ACC112 (cell line): ENCODE results near the gene PTPRN2.

Source experiments
- H2AFZ ChIP-seq: fragments of 200-600 bp; sonication (generic); one replicate; pipeline ENCODE4 v1.6.0; 2017; ENCODE audit warnings: antibody characterized with exemption, low read length; ENCODE audit not compliant: unreplicated experiment
- H3K27ac ChIP-seq: fragments of 200-600 bp; sonication (generic); 2 replicates; pipeline ENCODE4 v1.5.1; 2014; ENCODE audit warnings: low read depth, mild to moderate bottlenecking, antibody characterized with exemption, low read length, moderate library complexity
- H3K27me3 ChIP-seq: fragments of 200-600 bp; sonication (generic); 2 replicates; pipeline ENCODE4 v1.6.1; 2014; ENCODE audit warnings: mild to moderate bottlenecking, antibody characterized with exemption, low read length, moderate library complexity, mixed read lengths; ENCODE audit not compliant: insufficient read depth
- H3K36me3 ChIP-seq: fragments of 200-600 bp; sonication (generic); 2 replicates; pipeline ENCODE4 v1.6.1; 2016; ENCODE audit warnings: mild to moderate bottlenecking, antibody characterized with exemption, low read length, moderate library complexity, mixed read lengths; ENCODE audit not compliant: insufficient read depth
- H3K4me1 ChIP-seq: fragments of 200-600 bp; sonication (generic); one replicate; pipeline ENCODE4 v1.6.1; 2016; ENCODE audit warnings: low read length, mixed read lengths; ENCODE audit not compliant: insufficient read depth, unreplicated experiment, control insufficient read depth
- H3K4me3 ChIP-seq: fragments of 200-600 bp; sonication (generic); 2 replicates; pipeline ENCODE4 v1.5.1; 2014; ENCODE audit warnings: mild to moderate bottlenecking, low read depth, low read length
- H3K79me2 ChIP-seq: fragments of 200-600 bp; sonication (generic); one replicate; pipeline ENCODE4 v1.6.0; 2016; ENCODE audit warnings: low read length; ENCODE audit not compliant: control insufficient read depth, unreplicated experiment, insufficient read depth

The PTPRN2 gene

DNA sequence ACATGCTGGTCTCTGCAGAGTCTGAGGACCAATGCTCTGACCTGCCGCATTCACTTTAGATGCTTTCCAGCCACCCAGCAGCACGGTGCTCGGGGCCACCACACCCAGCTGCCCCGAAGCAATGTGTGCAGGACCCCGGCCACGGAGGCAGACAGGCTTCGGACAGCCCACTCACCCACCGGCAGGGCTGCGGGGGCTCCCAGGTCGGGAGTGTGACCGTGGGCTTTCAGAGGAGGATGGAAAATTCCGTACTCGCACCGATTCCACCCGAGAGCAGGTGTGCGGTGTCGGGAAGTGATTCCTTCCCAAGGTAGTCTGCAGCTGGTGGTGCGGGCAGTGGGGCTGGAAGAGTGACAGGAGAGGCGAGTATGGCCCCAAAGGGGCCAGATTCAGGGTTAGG is 1059.9 kb downstream of the PTPRN2 start:
- no peak overlapping the region for H3K4me3 ChIP-seq
- H3K27me3 ChIP-seq: no peaks in the 10 kb centered on the region
- H2AFZ ChIP-seq: no peak overlapping the region

DNA sequence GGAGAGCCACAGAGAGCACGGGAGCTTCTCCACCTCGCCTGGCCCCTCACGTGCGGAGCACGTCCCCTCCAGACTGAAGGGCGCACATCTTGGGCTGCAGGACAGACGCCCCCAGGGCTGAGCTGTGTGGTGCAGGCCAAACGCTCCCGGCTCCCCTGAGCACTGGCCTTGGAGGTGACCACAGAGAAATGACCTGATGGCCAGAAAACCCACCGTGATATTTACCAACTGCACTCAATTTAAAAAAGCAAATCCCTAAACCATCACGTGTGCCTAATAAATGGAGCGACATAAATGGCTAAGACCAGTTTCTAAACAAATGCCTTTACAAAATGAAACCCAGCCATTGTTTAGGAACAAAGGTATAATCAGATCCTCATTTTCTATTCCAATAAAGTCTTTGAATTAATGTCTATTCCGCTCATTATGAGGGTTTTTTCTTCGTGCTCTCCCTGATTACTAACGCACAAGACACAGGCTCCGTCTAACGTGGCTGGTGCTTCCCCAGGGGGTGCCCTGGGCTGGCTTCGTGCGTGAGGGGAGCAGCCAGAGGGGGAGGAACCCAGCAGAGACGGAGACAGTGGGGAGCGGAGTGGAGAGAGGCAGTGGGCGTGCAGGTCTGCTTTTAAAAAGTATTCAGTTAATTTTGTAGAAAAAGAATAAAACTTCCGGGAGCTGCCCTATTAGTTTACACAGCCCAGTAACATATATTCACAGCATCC is 1060.5 kb downstream of the PTPRN2 start:
- no peaks in the 10 kb centered on the region for H3K27me3 ChIP-seq
- H2AFZ ChIP-seq: no peak overlapping the region
- H3K79me2 ChIP-seq: no peaks in the 10 kb centered on the region
- no peaks in the 10 kb centered on the region for H3K36me3 ChIP-seq
- no peak overlapping the region for H3K27ac ChIP-seq
- no peak overlapping the region for H3K4me3 ChIP-seq
- H3K4me1 ChIP-seq: no peaks in the 10 kb centered on the region

More for the DNA sequence above, 1059.9 kb downstream of the PTPRN2 start:
- H3K4me1 ChIP-seq: no peaks in the 10 kb centered on the region
- H3K79me2 ChIP-seq: no peaks in the 10 kb centered on the region
- H3K27ac ChIP-seq: no peak overlapping the region
- no peaks in the 10 kb centered on the region for H3K36me3 ChIP-seq

GRCh38 chr7:157526005-157526912 is 1061.4 kb downstream of the PTPRN2 start:
- Histone ChIP-seq H3K36me3 (no peaks in the 10 kb centered on the region), H3K79me2 (no peaks in the 10 kb centered on the region), H3K27me3 (no peaks in the 10 kb centered on the region), H3K4me3 (no peak overlapping the region), H3K4me1 (no peaks in the 10 kb centered on the region), H3K27ac (no peak overlapping the region), H2AFZ (no peak overlapping the region)

DNA sequence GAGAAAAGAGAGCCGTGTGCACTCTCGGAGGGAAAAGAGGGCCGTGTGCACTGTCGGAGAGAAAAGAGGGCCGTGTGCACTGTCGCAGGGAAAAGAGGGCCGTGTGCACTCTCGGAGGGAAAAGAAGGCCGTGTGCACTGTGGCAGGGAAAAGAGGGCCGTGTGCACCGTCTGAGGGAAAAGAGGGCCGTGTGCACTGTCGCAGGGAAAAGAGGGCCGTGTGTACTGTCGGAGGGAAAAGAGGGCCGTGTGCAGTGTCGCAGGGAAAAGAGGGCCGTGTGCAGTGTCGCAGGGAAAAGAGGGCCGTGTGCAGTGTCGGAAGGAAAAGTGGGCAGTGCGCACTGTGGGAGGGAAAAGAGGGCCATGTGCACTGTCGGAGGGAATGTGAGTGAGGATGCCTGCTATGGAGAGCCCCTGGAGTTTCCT is 1062.1 kb downstream of the PTPRN2 start:
- Histone ChIP-seq H3K4me3 (no peak overlapping the region), H3K36me3 (no peaks in the 10 kb centered on the region), H3K27ac (no peak overlapping the region), H3K79me2 (no peaks in the 10 kb centered on the region), H3K4me1 (no peaks in the 10 kb centered on the region), H2AFZ (no peak overlapping the region), H3K27me3 (no peaks in the 10 kb centered on the region)

DNA sequence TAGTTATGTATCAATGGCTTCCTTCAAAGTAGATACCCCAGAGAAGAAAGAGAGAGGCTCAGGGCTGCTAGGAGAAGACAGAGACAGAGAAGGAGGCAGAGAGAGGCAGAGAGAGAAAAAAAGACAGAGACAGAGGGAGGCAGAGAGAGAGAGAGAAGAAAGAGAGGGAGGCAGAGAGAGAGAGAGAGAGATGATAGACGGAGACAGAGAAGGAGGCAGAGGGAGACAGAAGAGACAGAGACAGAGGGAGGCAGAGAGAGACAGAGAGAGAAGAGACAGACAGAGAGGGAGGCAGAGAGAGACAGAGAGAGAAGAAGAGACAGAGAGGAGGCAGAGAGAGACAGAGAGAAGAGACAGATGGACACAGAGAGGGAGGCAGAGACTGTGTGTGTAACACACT is 1062.9 kb downstream of the PTPRN2 start:
- Histone ChIP-seq H3K27me3 (no peaks in the 10 kb centered on the region), H2AFZ (no peak overlapping the region), H3K79me2 (no peaks in the 10 kb centered on the region), H3K27ac (no peak overlapping the region), H3K36me3 (no peaks in the 10 kb centered on the region), H3K4me3 (no peak overlapping the region), H3K4me1 (no peaks in the 10 kb centered on the region)

- Histone ChIP-seq H3K4me1 (no peaks in the 10 kb centered on the region), H2AFZ (no peak overlapping the region), H3K27ac (no peak overlapping the region), H3K79me2 (no peaks in the 10 kb centered on the region), H3K4me3 (no peak overlapping the region), H3K36me3 (no peaks in the 10 kb centered on the region), H3K27me3 (no peaks in the 10 kb centered on the region)
Measured at GRCh38 chr7:157523766-157524421, 1063.7 kb downstream of the PTPRN2 start.

DNA sequence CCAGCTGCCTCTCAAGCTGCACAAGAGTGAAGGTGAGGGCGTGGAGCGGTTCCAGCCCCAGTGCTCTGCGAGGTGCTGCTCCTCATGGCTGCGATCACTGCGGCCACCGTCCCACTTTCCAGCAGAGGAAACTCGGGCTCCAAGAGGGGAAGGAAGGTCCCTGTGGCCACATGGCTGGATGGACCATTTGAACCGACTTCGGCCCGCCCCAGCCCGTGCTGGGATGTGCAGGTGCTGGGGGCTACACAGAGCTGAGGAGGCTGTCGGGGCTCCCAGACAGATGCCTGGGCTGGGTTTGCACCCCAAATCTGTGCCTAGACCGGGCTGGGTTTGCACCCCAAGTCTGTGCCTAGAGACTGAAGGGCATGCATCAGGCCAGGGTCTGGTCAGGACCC is 1064.3 kb downstream of the PTPRN2 start:
- no peaks in the 10 kb centered on the region for H3K36me3 ChIP-seq
- no peaks in the 10 kb centered on the region for H3K27me3 ChIP-seq
- no peak overlapping the region for H3K4me3 ChIP-seq
- H2AFZ ChIP-seq: no peak overlapping the region
- H3K79me2 ChIP-seq: no peaks in the 10 kb centered on the region
- no peaks in the 10 kb centered on the region for H3K4me1 ChIP-seq
- no peak overlapping the region for H3K27ac ChIP-seq

DNA sequence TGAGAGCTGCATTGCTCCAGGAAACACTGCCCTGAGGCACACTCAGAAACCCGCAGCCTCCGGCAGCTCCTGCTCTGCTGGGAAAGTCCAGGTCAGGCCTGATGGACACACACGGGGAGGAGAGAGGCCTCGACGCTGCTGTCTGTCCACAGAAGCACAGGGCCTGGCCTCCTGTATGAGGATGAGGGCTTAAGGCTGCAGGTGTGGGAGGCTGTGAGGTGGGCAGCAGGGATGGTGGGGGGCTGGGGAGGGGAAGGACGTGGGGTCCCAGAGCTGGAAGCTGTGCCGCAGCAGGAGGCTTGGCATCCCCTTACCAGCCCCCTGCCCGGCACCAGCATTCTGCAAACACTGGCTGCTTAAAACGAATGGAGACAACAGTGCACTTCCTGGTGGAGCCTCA is 1064.7 kb downstream of the PTPRN2 start:
- H3K4me3 ChIP-seq: no peak overlapping the region
- H3K36me3 ChIP-seq: no peaks in the 10 kb centered on the region
- no peaks in the 10 kb centered on the region for H3K79me2 ChIP-seq
- no peak overlapping the region for H3K27ac ChIP-seq
- H3K4me1 ChIP-seq: no peaks in the 10 kb centered on the region
- H2AFZ ChIP-seq: no peak overlapping the region
- H3K27me3 ChIP-seq: no peaks in the 10 kb centered on the region

DNA sequence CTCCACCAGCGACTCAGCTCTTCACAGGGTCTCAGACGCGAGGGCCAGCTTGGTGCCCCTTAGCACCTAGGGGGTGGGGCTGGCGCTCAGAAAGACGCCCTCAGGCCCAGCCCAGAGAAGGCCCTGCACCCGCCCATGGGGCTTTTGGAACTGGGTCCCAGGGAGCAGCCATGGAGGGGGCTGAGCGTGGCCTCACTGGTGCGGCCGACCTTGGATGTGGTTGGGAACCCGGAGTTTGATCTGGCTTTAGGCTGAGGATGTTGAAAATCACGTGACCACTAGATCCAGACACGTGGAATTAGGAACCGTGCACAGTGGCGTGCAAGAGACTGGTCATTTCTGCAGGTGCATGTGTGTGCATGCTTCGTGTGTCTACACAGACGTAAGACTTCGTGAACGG is 1065.4 kb downstream of the PTPRN2 start:
- no peaks in the 10 kb centered on the region for H3K36me3 ChIP-seq
- H2AFZ ChIP-seq: no peak overlapping the region
- no peaks in the 10 kb centered on the region for H3K79me2 ChIP-seq
- H3K27ac ChIP-seq: no peak overlapping the region
- no peak overlapping the region for H3K4me3 ChIP-seq
- no peaks in the 10 kb centered on the region for H3K27me3 ChIP-seq
- H3K4me1 ChIP-seq: no peaks in the 10 kb centered on the region

DNA sequence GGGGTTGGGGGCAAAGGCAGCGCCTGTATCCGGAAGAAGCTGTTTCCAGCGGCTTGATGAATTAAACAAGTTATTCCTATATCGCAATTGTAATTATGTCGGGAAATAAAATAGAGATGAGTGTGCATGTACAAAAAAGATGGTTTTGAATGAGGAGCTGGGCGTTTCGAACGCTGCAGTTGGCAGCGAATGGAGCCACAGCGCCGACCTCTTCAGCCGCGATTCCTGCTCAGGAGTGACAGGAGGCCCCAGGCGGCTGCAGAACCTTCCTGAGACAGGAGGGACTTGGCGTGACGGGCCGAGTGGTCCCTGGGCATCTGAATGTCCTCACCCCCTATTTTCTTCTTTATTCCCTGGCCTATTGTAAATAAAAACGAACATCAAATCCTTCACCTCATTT is 1065.9 kb downstream of the PTPRN2 start:
- Histone ChIP-seq H3K4me3 (no peak overlapping the region), H2AFZ (no peak overlapping the region), H3K4me1 (no peaks in the 10 kb centered on the region), H3K27me3 (no peaks in the 10 kb centered on the region), H3K79me2 (no peaks in the 10 kb centered on the region), H3K36me3 (no peaks in the 10 kb centered on the region), H3K27ac (no peak overlapping the region)
